Non-pigmented ciliary epithelial cell (primary cell): Measurements from ENCODE around the gene GAB2.
"Not testable (repeated sequence)": the region's sequence is repeated elsewhere in the genome, so short reads cannot be mapped to it uniquely, and the experiment has no call there.

ENCODE experiments used
- DNase-seq: peaks from one replicate; pipeline ENCODE4 v3.0.0-alpha.2; 2010; ENCODE audit warnings: low read depth

The GAB2 gene

GRCh38 chr11:78244546-78245255 lies 172.9 kb downstream of the GAB2 start:
- DNase-seq = no peak

- DNase-seq = no peak
Observed at GRCh38 chr11:78244080-78244479, 173.5 kb downstream of the GAB2 start.

DNA sequence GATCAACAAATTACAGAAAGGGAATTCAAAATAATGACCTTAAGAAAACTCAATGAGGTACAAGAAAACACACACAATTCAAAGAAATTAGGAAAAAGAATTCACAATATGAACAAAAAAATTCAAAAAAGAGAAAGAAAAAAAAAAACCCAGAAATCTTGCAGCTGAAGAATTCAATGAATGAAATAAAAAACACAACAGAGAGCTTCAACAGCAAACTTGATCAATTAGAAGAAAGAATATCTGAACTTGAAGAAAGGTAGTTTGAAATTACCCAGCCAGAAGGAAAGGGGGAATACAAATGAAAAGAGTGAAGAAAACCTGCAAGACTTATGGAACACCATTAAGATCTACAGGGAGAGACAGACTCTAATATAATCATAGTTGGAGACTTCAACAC lies 176.1 kb downstream of the GAB2 start:
- no peak for DNase-seq

GRCh38 chr11:78239781-78240180 lies 177.8 kb downstream of the GAB2 start:
- no peak for DNase-seq

GRCh38 chr11:78237293-78238046 lies 180.2 kb downstream of the GAB2 start:
- DNase-seq = no peak

GRCh38 chr11:78234006-78234405 lies 183.6 kb downstream of the GAB2 start:
- DNase-seq = no peak

DNA sequence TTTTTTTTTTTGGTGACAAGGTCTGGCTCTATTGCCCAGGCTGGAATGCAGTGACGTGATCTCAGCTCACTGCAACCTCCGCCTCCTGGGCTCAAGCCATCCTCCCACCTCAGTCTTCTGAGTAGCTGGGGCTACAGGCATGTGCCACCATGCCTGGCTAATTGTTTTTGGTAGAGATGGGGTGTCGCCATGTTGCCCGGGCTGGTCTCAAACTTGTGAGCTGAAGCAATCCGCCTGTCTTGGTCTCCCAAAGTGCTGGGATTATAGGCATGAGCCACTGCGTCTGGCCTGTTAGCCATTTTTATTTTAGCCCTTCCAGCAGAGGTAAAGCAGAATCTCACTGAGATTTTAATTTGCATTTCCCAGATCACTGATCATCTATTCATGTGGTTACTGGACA lies 184.6 kb downstream of the GAB2 start:
- not testable (repeated sequence) for DNase-seq

- no peak for DNase-seq
Observed at GRCh38 chr11:78231962-78232501, 185.6 kb downstream of the GAB2 start.

- DNase-seq = no peak
Observed at GRCh38 chr11:78230161-78230877, 187.3 kb downstream of the GAB2 start.

GRCh38 chr11:78229106-78229505 lies 188.5 kb downstream of the GAB2 start:
- DNase-seq = no peak

DNA sequence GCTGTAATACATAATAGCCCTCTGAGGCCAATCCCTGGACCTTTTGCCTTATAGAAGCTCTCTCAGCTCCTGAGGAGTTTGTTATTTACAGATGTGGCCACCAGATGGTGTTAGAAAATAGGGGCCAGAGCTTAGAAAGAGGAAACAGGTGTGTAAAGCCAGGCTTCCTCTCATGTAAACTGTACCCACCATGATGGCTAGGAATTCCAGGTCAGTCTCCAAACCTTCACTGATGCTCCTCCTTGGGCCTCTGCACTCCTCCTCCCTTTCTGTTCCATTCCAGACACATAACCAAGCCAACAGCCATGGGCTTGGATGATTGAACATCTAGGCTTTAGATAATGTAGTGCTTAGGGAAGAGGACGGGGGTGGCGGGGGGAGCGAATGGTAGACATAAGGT lies 189.2 kb downstream of the GAB2 start:
- no peak for DNase-seq

GRCh38 chr11:78227921-78228320 lies 189.7 kb downstream of the GAB2 start:
- no peak for DNase-seq

GRCh38 chr11:78226684-78227680 lies 190.6 kb downstream of the GAB2 start:
- DNase-seq = no peak

DNA sequence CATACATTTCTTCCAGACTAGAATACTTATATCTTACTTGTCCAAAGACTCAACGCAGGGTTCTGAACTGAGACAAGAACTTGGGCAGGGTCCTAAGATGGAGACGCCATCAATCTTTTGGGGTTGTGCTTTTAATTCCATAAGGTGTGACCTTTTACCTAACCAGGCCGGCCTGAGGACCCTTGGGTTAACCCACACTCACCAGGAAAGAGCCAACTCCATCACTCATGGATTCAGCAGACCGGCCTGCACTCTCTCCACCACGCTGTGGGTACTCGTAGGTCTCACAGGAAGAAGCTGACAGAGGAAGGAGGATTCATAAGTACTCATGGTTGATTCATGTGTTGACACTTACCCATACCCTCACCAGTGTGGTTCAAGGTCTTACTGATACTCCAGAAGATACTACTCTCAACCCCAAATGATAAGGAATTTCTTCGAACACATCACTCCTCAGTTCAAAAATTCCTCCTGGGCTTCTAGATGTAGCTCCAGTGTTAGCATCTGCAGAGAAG lies 192.7 kb downstream of the GAB2 start:
- DNase-seq = no peak

- DNase-seq = no peak
Observed at GRCh38 chr11:78224506-78224905, 193.1 kb downstream of the GAB2 start.

GRCh38 chr11:78223320-78223954 lies 194.2 kb downstream of the GAB2 start:
- no peak for DNase-seq

DNA sequence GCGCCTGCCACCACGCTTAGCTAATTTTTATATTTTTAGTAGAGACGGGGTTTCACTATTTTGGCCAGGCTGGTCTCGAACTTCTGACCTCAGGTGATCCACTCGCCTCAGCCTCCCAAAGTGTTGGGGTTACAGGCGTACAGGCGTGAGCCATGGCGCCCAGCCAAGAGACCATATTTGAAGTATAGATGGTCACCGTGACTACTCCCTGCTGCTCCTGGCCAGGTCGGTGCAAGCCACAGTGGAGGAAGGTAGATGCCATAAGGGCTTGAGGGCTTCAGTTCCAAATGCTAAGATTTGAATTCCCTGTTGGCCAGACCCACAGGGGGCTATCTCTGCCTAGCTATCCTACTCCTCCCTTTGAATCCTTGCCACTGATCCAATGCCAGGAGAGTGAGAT lies 194.9 kb downstream of the GAB2 start:
- DNase-seq = not testable (repeated sequence)

DNA sequence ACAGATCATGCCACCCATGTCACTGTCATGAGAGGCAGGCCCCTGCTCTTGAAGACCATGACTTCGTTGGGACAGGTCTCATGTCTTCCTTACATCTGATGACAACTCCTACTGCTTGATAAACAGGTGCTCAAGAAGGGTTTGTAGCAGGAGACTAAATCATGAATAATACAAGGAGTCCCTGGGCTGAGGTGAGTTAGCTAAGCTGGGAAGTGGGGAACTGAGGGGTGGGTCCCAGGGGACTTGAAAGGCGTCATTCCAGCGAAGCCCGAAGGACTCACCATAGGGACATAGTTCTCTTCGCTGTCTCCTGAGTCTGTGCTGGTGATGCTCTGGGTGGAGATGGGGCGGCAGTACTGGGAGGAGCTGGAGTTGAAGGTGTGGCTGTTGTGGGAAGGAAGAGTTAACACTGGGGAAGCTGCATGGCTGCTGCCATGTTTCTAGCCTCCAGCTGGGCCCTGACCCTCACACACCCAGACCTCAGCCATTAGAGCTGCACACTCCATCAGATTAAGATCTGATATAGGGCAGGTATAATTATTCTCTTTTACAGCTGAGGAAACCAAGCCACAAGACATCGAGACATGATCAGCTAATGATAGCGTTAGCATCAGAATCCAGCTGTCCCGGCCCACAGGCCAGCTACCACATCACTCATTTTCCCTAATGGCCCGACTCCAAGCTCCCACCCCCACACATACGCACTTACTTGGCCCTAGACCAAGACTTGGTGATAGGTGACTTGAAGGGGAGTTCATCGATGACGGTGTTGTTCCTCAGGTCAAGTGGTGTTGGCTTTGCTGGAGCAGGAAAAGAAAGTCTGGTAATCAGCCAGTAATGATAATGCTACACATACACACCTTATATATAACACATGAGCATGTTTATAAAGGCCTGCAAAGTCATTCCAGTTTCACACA lies 196.0 kb downstream of the GAB2 start:
- no peak for DNase-seq
